ENCODE data around the gene MRPL9.
"Not testable (repeated sequence)": the region's sequence is repeated elsewhere in the genome, so short reads cannot be mapped to it uniquely, and the experiment has no call there.

Gene MRPL9

DNA sequence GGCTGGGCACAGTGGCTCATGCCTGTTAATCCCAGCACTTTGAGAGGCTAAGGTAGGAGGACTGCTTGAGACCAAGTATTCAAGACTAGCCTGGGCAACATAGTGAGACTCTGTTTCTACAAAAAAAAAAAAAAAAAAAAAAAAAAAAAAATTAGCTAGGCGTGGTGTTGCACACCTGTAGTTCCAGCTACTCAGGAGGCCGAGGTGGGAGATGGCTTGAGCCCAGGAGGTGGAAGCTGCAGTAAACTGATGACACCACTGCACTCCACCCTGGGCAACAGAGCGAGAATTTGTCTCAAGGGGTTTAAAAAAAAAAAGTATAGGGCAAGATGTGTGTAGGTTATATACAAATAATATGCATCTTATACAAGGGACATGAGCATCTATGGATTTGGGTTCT is 24.4 kb upstream of the MRPL9 start:
- DNase-seq (ENCODE audit: low read depth in 2 of 3, low spot score in 1 of 3): no peak

DNA sequence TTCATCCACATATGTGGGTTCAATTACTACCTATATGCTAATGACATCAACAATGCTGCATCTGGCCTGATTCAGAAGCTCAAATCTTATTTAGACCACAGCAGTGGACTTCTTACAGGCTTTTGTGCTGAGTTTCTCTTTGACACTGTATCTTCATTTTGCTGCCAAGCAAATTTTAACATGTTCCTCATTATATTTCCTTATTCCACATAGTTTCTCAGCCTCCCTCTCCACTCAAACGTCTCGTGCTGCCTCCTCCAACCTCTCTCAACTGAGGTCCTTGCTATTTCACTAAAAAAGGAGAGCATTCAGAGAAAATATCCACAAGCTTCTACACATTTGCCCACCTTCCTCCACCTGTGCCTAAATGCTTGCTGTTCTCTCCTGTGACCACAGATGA is 20.5 kb upstream of the MRPL9 start:
- DNase-seq (ENCODE audit: low read depth in 2 of 3, low spot score in 1 of 3): no peak

DNA sequence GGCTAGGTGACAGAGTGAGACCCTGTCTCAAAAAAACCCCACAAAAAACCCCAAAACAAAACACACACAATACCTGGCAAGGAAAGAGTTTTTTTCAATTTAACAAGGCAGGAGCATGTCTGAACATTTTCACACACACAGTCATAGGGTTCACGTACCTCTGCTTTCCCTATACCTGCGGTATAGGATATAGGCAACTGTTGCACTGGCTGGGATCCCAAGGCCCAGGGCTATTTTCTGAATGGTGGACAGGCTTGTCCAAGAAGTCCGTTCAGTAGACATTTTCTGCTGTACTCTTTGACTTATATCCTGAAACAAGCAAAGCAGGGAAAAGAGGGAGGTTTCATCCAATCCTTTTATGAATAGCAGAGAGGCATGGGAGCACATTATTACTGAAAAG is 19.4 kb upstream of the MRPL9 start:
- DNase-seq (ENCODE audit: low read depth in 2 of 3, low spot score in 1 of 3): no peak

DNA sequence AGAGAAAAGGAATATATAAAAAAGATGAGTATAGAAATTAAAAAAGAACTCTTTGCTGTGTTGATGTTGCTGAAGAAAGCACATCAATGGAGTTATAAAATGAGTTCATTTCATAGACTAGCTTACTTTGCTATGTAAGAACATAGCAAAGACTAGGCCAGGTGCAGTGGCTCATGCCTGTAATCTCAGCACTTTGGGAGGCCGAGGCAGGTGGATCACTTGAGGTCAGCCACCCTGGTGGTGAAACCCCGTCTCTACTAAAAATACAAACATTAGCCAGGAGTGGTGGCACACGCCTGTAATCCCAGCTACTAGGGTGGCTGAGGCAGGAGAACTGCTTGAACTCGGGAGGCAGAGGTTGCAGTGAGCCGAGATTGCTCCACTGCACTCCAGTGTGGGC is 18.7 kb upstream of the MRPL9 start:
- not testable (repeated sequence) for DNase-seq (ENCODE audit: low read depth in 2 of 3, low spot score in 1 of 3)

DNA sequence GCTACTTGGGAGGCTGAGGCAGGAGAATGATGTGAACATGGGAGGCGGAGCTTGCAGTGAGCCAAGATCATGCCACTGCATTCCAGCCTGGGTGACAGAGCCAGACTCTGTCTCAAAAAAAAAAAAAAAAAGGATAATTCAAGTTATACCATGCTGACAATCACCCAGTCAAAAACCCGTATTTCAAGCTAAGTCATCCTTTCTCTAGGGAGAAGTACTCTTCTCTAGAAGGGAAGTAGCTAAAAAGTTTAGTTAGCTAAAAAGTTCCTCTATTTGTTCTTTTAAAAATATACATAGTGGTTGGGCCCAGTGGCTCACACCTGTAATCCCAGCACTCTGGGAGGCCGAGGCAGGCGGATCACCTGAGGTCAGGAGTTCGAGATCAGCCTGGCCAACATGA is 17.4 kb upstream of the MRPL9 start:
- not testable (repeated sequence) for DNase-seq (ENCODE audit: low read depth in 2 of 3, low spot score in 1 of 3)

DNA sequence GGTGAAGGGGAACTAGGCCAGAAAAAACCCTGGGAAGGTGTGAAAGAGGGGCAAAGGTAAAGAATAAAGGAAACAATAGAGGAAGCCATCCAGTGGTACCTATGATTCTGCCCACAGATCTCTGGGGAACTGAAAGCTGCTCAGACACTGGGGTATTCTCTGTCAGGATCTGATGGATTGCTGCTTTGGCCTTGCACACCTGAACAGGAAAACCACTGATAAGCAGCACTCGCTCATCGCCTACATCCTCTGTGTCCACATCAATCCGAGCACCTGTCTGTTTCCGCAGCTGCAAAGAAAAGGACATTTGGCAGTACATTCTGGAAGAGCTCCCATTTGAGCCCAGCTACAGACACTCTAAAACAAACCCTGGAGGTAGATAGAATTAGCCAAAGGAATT is 16.6 kb upstream of the MRPL9 start:
- no peak for DNase-seq (ENCODE audit: low read depth in 2 of 3, low spot score in 1 of 3)

DNA sequence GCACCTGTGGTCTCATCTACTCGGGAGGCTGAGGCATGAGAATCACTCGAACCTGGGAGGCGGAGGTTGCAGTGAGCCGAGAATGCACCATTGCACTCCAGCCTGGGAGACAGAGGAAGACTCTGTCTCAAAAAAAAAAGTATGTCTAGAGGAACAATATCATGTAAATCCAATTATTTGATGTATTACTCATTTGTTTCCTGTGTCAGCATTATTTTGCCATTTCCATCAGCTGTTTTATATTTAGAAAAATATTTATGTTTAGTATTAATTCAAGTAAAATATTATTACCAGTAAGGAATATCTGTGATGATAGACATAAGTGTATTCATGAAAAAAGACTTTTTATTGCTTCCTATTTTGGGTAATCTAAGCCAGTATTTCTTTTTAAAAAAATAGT is 14.0 kb upstream of the MRPL9 start:
- DNase-seq (ENCODE audit: low read depth in 2 of 3, low spot score in 1 of 3): no peak

DNA sequence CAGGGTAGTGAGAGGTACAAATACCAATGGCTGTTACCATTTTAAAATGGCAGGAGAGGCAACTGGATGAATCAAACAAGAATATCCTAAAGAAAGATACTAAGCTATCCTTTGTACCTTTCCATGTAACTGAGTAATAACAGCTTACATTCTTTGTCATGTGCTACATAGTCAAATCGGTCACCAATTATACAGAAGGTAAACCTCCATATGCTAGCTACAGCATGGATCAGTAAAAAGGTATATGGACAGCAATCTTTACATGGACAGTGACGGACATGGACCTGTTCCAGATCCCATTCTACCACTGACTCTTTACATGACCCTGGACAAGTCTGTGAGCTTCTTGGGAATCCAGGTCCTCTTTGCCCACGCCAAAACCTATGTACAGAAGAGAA is 13.4 kb upstream of the MRPL9 start:
- no peak for DNase-seq (ENCODE audit: low read depth in 2 of 3, low spot score in 1 of 3)

DNA sequence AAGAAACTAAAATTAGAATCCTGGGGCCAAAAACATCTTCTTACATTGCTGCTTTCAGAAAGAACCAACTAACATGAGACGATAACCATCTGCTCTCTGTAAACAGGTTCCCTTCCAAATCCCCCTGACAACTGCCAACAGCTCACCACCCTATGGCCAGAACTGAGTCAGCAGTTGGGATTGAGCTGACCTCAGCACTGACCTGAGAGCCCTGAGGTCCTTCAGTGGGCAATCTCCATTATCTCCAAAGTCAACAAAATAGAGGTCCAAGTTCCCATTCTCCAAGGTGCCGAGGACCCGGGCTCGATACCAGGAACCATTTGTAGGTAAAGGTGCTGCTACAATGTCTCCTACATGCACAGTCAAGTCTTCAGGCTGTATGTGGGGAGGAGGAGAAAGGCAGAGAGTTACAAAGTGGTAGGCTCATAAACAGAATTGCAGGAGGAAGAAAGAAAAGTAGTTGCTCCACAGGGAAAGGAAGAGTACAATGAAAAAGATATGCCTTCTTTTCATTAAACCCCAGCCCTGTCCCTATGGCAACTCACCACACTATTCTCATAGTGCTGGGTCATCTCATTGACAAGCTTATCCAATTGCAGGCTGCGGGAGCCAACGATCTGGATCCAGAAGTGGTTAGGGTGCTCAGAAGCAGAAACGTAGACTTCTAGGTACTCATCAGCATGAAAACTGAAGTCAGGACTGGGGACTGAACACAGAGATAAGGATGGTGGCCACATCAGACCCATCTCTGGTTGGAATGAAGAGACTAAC is 12.8 kb upstream of the MRPL9 start:
- no peak for DNase-seq (ENCODE audit: low read depth in 2 of 3, low spot score in 1 of 3)

DNA sequence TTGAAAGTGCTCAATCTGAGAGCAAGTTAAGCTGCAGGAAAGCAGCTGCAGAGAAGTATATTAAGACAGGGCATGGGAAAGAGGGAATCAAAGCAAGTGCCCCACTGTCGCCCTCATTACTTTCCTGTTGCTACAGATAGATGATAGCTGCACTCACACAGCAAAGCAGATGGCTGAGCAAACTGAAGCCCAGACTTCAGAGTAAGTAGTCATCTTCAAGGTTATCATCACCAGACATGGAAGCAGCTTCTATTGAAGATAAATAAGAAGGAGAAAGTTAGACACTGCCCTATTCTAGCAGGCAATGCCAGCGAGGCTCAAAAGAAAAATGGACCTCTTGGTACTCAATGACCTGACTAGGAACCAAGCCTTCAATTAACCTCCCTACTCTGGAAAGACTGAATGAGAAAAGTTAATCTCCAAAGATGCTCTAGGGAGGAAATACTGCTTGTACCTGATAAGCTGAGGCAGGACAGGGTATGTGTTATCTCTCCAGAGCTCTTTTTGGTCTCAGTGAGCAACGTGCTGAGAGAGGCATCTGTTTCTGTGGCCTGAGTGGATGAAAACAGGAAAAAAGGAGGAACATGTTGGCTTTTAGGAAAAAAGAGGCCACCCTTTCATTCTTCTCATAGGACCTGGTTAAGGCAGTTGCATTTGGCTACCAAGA is 11.1 kb upstream of the MRPL9 start:
- no peak for DNase-seq (ENCODE audit: low read depth in 2 of 3, low spot score in 1 of 3)

DNA sequence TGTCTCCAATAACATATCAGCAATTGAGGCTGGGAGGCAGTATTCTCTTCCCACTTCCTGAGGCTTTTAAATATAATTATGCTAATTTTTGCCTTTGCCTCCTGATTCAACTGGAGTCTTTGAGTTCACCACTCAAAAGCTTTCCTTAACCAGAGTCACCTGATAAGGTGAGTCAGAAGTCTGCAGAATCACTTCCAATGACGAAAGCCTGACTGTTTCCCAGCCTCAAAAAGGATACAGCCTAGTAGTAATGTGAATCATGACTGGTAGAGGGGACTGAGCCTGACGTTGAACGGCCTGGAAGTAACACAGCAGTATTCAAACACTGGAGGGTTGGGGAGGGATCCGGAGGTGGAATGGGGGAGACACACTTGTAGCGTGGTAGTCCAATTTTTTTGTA is 10.4 kb upstream of the MRPL9 start:
- no peak for DNase-seq (ENCODE audit: low read depth in 2 of 3, low spot score in 1 of 3)

DNA sequence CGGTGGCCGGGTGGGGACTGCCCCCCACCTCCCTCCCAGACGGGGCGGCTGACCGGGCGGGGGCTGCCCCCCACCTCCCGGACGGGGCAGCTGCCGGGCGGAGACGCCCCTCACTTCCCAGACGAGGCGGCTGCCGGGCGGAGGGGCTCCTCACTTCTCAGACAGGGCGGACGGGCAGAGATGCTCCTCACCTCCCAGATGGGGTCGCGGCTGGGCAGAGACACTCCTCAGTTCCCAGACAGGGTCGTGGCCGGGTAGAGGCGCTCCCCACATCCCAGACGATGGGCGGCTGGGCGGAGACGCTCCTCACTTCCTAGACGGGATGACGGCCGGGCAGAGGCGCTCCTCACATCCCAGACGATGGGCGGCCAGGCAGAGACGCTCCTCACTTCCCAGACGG is 6.0 kb upstream of the MRPL9 start:
- DNase-seq (ENCODE audit: low read depth in 2 of 3, low spot score in 1 of 3): not testable (repeated sequence)

DNA sequence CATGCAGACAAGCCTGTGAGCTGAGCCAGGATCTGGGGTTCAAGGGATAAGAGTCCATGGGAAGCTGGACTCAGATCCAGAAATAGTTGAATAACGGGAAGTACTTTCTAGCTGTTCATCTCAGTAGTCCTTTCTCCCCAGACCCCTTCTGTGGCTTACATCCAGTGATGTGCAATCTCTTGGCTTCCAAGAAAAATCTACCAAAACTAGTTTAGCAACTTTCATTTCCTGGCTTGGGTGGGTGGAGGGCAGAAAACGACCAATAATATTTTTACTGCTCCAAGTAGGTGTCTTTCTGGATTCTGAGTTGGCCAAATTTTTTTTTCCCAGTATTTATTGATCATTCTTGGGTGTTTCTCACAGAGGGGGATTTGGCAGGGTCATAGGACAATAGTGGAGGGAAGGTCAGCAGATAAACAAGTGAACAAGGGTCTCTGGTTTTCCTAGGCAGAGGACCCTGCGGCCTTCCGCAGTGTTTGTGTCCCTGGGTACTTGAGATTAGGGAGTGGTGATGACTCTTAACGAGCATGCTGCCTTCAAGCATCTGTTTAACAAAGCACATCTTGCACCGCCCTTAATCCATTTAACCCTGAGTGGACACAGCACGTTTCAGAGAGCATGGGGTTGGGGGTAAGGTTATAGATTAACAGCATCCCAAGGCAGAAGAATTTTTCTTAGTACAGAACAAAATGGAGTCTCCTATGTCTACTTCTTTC is 5.2 kb upstream of the MRPL9 start:
- not testable (repeated sequence) for DNase-seq (ENCODE audit: low read depth in 2 of 3, low spot score in 1 of 3)

DNA sequence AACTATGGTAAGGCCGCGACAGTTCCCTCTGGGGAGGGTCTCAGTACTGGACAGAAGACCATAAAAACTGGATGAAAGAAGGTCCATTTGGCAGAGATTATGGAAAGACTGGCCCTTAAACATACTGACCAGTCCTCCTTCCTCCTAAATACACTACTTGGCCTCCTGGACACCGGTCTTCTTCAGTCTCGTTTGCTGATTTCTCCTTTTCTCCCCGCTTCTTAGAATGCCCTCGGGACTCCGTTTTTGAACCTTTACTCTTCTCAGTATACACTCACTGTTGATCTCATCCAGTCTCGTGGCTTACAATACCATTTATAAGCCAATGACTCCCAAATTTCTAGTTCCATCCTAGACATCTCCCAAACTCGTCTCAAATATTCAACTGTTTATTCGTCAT is 694 bp upstream of the MRPL9 start:
- DNase-seq (ENCODE audit: low read depth in 2 of 3, low spot score in 1 of 3): no peak

DNA sequence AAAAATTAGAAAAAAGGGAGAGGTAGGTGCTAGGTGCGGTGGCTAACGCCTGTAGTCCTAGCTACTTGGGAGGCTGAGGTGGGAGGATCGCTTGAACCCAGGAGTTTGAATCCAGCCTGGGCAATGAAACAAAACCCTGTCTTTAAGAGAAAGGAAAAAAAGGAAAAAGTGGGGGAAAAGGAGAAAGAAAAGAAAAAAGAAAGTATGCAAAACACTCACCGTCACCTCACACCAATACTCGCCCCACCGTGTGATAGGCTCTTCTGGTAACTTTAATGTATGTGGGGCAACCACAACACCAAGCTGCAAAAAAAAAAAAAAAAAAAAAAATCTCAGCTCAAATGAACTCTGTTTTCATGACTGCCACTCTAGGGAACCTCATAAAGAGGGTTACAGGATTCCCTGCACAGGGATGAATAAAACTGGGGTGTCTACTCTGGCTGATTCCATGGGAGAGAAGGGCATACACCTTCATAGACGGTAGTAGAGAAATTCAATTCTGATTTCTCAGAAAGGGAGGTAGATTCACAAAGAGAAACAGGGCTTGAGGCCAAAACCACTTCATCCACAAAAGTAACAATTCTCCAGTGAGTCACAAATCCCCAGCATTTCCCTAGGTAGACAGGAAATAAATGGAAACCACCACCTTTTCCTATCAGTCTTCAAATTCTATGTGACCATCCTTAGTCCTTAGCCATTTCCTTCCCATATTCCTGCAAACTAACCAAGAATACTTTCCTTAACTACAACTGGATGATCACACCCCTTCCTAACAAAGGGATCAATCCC is 2.5 kb downstream of the MRPL9 start:
- DNase-seq (ENCODE audit: low read depth in 2 of 3, low spot score in 1 of 3): no peak

DNA sequence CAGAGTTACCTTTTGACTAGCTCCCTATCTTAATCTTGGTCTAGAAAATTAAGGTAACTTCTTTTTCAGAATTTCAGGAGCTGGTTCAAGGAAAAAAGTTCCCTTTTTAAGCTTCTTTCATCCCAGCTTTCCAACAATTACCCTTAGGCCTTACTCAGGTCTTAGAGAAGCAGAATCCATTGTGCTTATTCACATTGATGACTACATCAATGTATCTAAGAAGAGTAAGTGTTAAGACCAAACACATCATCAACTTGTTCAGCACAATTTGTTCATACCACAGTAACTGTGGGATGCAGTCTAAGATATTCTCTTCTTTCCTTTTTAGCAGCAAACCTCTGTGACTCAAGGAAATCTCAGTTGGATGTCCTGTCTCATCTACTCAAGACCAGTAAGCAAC is 4.1 kb downstream of the MRPL9 start:
- DNase-seq (ENCODE audit: low read depth in 2 of 3, low spot score in 1 of 3): no peak

DNA sequence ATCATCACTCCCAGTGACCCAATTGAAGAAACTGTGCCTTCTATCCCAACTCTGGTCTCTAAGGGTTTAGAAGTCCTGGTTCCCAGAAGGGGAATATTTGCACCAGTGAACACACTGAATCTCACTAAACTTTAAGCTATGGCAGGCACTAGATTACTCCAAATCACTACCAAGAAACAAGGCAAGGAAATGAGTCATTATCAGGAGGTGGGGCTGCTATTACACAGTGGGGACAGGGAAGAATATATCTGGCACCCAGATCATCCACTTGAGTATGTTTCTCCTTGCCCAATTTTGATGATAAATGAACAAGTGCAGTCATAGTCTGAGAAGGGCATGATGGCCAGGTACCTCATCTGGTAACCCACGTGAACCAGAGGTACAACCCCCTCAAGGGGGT is 7.0 kb downstream of the MRPL9 start:
- no peak for DNase-seq (ENCODE audit: low read depth in 2 of 3, low spot score in 1 of 3)

DNA sequence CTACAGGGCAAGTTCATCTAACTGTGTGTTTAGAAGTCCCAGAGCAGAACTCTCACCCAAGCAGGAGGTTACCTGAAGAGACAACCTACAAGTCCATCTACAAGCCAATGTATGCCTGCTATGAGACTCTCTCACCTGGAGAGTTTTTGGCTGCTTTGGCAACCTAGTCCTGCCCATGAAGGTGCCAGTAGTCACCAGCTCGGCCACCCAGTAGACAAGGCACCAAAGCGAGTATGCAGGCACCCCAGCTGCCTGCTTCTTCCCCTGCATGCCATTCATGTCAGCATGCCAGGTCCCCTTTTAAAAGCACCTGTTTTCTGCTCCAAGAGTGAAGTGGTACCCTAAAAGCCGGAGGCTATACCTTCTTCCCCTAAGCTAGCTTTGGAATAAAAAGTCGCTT is 21.8 kb downstream of the MRPL9 start:
- DNase-seq (ENCODE audit: low read depth in 2 of 3, low spot score in 1 of 3): no peak

DNA sequence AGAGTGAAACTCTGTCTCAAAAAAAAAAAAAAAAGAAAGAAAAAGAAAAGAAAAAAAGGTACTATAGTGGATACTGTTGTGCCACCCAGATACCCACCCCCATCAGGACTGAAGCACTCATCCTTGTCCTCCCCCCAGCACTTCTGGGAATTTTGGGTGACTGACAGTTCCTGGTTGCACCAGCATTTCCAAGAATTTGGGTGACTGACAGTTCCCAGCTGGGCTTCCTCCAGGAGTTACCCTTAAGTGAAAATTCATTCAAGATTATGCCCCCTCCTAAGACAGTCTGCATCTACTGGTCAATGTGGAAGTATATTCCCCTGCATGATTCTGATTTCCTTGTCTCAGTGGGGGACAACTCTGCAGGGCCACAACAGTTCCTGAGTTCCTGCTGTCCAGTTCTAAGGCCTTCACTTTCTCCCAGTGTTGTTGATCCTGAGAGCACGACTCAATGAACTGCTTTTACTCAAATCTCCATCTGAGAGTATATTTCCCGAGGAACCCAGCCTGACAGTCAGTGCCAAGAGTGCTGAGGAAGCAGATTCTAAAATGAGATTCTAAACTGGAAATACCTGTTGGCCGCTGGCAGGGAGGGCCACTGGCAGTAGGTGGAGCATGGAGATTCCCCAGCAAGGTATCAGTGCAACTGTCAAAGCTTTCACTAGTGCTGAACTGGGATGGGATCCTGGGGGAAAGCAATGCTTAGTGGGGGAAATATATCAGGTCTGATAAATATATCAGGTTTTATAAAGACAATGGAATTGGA is 23.5 kb downstream of the MRPL9 start:
- DNase-seq (ENCODE audit: low read depth in 2 of 3, low spot score in 1 of 3): no peak

DNA sequence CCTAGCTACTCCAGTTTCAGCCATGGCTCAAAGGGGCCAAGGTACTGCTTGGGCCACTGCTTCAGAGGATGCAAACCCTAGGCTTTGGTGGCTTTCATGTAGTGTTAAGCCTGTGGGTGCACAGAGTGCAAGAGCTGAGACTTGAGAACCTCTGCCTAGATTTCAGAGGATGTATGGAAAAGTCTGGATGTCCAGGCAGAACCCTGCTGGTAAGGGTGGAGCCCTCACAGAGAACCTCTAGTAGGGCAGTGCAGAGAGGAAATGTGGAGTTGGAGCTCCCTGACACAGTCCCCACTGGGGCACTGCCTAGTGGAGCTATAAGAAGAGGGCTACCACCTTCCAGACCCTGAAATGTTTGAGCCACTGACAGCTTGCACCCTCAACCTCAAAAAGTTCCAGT is 25.8 kb downstream of the MRPL9 start:
- DNase-seq (ENCODE audit: low read depth in 2 of 3, low spot score in 1 of 3): no peak

DNA sequence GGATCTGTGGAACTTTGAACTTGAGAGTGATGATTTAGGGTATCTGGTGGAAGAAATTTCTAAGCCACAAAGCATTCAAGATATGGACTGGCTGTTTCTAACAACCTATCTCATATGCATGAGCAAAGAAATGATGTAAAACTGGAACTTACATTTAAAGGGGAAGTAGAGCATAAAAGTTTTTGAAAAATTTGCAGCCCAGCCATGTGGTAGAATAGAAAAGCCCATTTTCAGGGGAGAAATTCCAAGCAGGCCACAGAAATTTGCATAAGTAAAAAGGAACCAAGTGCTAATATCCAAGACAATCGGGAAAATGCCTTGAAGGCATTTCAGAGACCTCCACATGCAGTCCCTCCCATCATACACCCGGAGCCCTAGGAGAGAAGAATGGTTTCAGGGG is 26.3 kb downstream of the MRPL9 start:
- DNase-seq (ENCODE audit: low read depth in 2 of 3, low spot score in 1 of 3): no peak

Measured in stimulated activated CD4-positive, alpha-beta T cell treated with anti-CD3 and anti-CD28 coated beads, Interleukin-12 subunit alpha, Interleukin-12 subunit beta, amount 100 ng/mL, for 48 hours (primary cell).